GM23338 (cell line): ENCODE results near the gene NFKB2. TPM values are rescaled to one million over a fixed set of nuclear protein-coding genes. Genes with fewer than 3 reads are reported as not detected.
A peak's percentile ranks its signal among the peaks of the same experiment; 100 is the strongest.

Source experiments
- ATAC-seq: fragments of 200-7000 bp; cut with Tn5 transposase; 3 replicates; pipeline ENCODE4 v1.9.1; 2020
- DNase-seq: peaks from one replicate; pipeline ENCODE4 v3.0.0-alpha.2; 2015; ENCODE audit warnings: low spot score
- H2AFZ ChIP-seq: fragments of 200-600 bp; sonication (generic); 2 replicates; pipeline ENCODE4 v1.8.0; 2016; ENCODE audit warnings: antibody characterized with exemption, mild to moderate bottlenecking, moderate library complexity
- H3F3A ChIP-seq: fragments of 200-600 bp; sonication (generic); replicated peaks from 2 replicates; pipeline ENCODE4 v1.8.0; 2017; ENCODE audit warnings: antibody characterized with exemption, mixed run types, low read depth
- H3K27ac ChIP-seq: fragments of 200-600 bp; sonication (generic); 2 replicates; pipeline ENCODE4 v1.6.1; 2016; ENCODE audit warnings: low read depth
- H3K27me3 ChIP-seq: fragments of 200-600 bp; sonication (generic); 2 replicates; pipeline ENCODE4 v1.8.0; 2016; ENCODE audit warnings: mild to moderate bottlenecking, mixed run types, moderate library complexity; ENCODE audit not compliant: insufficient read depth
- H3K36me3 ChIP-seq: fragments of 200-600 bp; sonication (generic); 2 replicates; pipeline ENCODE4 v1.8.0; 2016; ENCODE audit warnings: mild to moderate bottlenecking; ENCODE audit not compliant: insufficient read depth
- H3K4me1 ChIP-seq: fragments of 200-600 bp; sonication (generic); 2 replicates; pipeline ENCODE4 v1.8.0; 2016; ENCODE audit warnings: mild to moderate bottlenecking, moderate library complexity; ENCODE audit not compliant: insufficient read depth
- H3K4me2 ChIP-seq: fragments of 200-600 bp; sonication (generic); 2 replicates; pipeline ENCODE4 v1.7.1; 2017; ENCODE audit warnings: mixed run types
- H3K4me3 ChIP-seq: fragments of 200-600 bp; sonication (generic); 2 replicates; pipeline ENCODE4 v1.6.1; 2016; ENCODE audit warnings: mixed run types
- H3K79me2 ChIP-seq: fragments of 200-600 bp; sonication (generic); replicated peaks from 2 replicates; pipeline ENCODE4 v1.8.0; 2017; ENCODE audit warnings: mild to moderate bottlenecking; ENCODE audit not compliant: insufficient read depth
- H3K9me2 ChIP-seq: fragments of 200-600 bp; sonication (generic); 2 replicates; pipeline ENCODE4 v1.8.0; 2017; ENCODE audit not compliant: insufficient read depth
- H4K20me1 ChIP-seq: fragments of 200-600 bp; sonication (generic); replicated peaks from 2 replicates; pipeline ENCODE4 v1.8.0; 2017; ENCODE audit warnings: mild to moderate bottlenecking; ENCODE audit not compliant: insufficient read depth
- H3K27ac Mint-ChIP-seq: 2 replicates; pipeline ENCODE4 v1.8.0; 2020; ENCODE audit warnings: inconsistent platforms, mild to moderate bottlenecking, moderate library complexity, mixed read lengths
- H3K27me3 Mint-ChIP-seq: 3 replicates; pipeline ENCODE4 v1.8.0; 2022; ENCODE audit warnings: low read depth, mild to moderate bottlenecking, moderate library complexity, mixed read lengths, inconsistent platforms; ENCODE audit not compliant: insufficient read depth, poor library complexity
- H3K36me3 Mint-ChIP-seq: 3 replicates; pipeline ENCODE4 v1.8.0; 2021; ENCODE audit warnings: low read depth, mild to moderate bottlenecking, inconsistent platforms, moderate library complexity, mixed read lengths
- H3K4me1 Mint-ChIP-seq: 3 replicates; pipeline ENCODE4 v1.8.0; 2020; ENCODE audit warnings: mild to moderate bottlenecking, inconsistent platforms, mixed read lengths
- H3K4me3 Mint-ChIP-seq: 3 replicates; pipeline ENCODE4 v1.8.0; 2021; ENCODE audit warnings: moderate library complexity, mild to moderate bottlenecking, inconsistent platforms, mixed read lengths
- H3K9me3 Mint-ChIP-seq: 3 replicates; pipeline ENCODE4 v1.8.0; 2020; ENCODE audit warnings: moderate library complexity, mild to moderate bottlenecking, inconsistent platforms, mixed read lengths
- CREB1 ChIP-seq: fragments of 250-450 bp; sonication (Bioruptor Pico); IDR thresholded peaks from 2 replicates; pipeline ENCODE4 v1.5.0; 2020; ENCODE audit warnings: low read depth, mild to moderate bottlenecking, moderate library complexity
- CTCF ChIP-seq, 2 experiments: fragments of 200-600 bp in 1 of 2; sonication (generic) in 1 of 2; conservative IDR thresholded peaks; 2 replicates each; pipeline versions ENCODE4 v1.5.1 to v1.6.1; 2016 to 2017; ENCODE audit warnings: antibody characterized with exemption in 2 of 2, low read depth in 2 of 2, mild to moderate bottlenecking in 2 of 2, moderate library complexity in 1 of 2
- ETS1 ChIP-seq: IDR thresholded peaks from 2 replicates; pipeline ENCODE4 v1.6.1; 2016; ENCODE audit warnings: antibody characterized with exemption
- EZH2 ChIP-seq: fragments of 200-600 bp; sonication (generic); IDR thresholded peaks from one replicate; pipeline ENCODE4 v1.8.0; 2017; ENCODE audit warnings: antibody characterized with exemption, mild to moderate bottlenecking, low read depth; ENCODE audit not compliant: unreplicated experiment
- EZH2phosphoT487 ChIP-seq: fragments of 200-600 bp; sonication (generic); IDR thresholded peaks from one replicate; pipeline ENCODE4 v1.8.1; 2018; ENCODE audit warnings: antibody characterized with exemption; ENCODE audit not compliant: unreplicated experiment
- JUNB ChIP-seq: IDR thresholded peaks from one replicate; pipeline ENCODE4 v1.6.1; 2016; ENCODE audit warnings: antibody characterized with exemption; ENCODE audit not compliant: unreplicated experiment
- POLR2AphosphoS5 ChIP-seq: IDR thresholded peaks from 2 replicates; pipeline ENCODE4 v1.6.1; 2016; ENCODE audit warnings: antibody characterized with exemption, low read depth
- ZNF114 ChIP-seq: fragments of 250-450 bp; sonication (Bioruptor Pico); IDR thresholded peaks from 2 replicates; pipeline ENCODE4 v1.5.0; 2020; ENCODE audit warnings: mild to moderate bottlenecking, moderate library complexity
- polyA plus RNA-seq: library from polyadenylated mRNA; unstranded; fragments of >200 nt; fragmentation: Nextera tagmentation; extraction: Ambion mirVana; gene quantifications from 2 replicates; pipeline ENCODE4 v1.2.1, GENCODE V29; 2016
- total RNA-seq: library from RNA; depleted of rRNA; stranded (reverse); fragments of >200 nt; shearing (Covaris generic); gene quantifications from 2 replicates; pipeline ENCODE4 v1.2.3, GENCODE V29; 2014

The NFKB2 gene
- total and polyA plus RNA-seq, 2 experiments from 2014 or later, result 6.8 to 29.4 TPM

GRCh38 chr10:102399217-102400021 is 3.9 kb downstream of the NFKB2 start:
- Mint-ChIP-seq H3K4me1 (peaks cover 14% of the 10 kb centered on the region; the same call in 2 of the 3 replicates), H3K9me3 (no peaks in the 10 kb centered on the region), H3K4me3 (peak overlapping the region; percentile 65), H3K27me3 (peaks cover 30% of the 10 kb centered on the region), H3K27ac (no peak overlapping the region), H3K36me3 (no peaks in the 10 kb centered on the region; the same call in 2 of the 3 replicates)
- no peaks in the 10 kb centered on the region for H3K36me3 ChIP-seq
- no peaks in the 10 kb centered on the region for H3K79me2 ChIP-seq
- peaks cover 7% of the 10 kb centered on the region; the same call in 1 of the 2 replicates for H3K4me1 ChIP-seq
- H3F3A ChIP-seq, result 0 out of 2 replicates have a peak, but pooled peaks cover 14% of the 10 kb centered on the region
- peak; percentile 90 for DNase-seq
- H4K20me1 ChIP-seq, result no peaks in the 10 kb centered on the region; the same call in 1 of the 2 replicates
- peak overlapping the region; percentile 74 for H3K4me3 ChIP-seq
- H3K27me3 ChIP-seq, result peaks cover 15% of the 10 kb centered on the region
- H2AFZ ChIP-seq, result peak overlapping the region; percentile 94
- ATAC-seq, result peak; percentile 54
- no peaks in the 10 kb centered on the region for H3K9me2 ChIP-seq
- TF ChIP-seq POLR2AphosphoS5 (peak; percentile 92), CTCF (conservative IDR thresholded peaks at IDR 0.05; ENCODE audit: low read depth in 2 of 2) (peak; percentile 81 to 99), CREB1 (peak; percentile 93), ZNF114 (CRISPR knock-in tag) (no peak), EZH2phosphoT487 (no peak), ETS1 (no peak), JUNB (no peak)
- H3K4me2 ChIP-seq, result peak overlapping the region; percentile 88
- H3K27ac ChIP-seq, result no peak overlapping the region

GRCh38 chr10:102400076-102400475 is 4.6 kb downstream of the NFKB2 start:
- H3K9me3 Mint-ChIP-seq, result no peaks in the 10 kb centered on the region
- Histone ChIP-seq H3K79me2 (no peaks in the 10 kb centered on the region), H3K36me3 (no peaks in the 10 kb centered on the region), H3K4me2 (peak overlapping the region; percentile 88), H3K9me2 (no peaks in the 10 kb centered on the region), H3K27me3 (peaks cover 8% of the 10 kb centered on the region), H3K27ac (no peak overlapping the region), H3F3A (0 out of 2 replicates have a peak, but pooled peaks cover 11% of the 10 kb centered on the region), H2AFZ (no peak overlapping the region), H4K20me1 (no peaks in the 10 kb centered on the region; the same call in 1 of the 2 replicates), H3K4me1 (peaks cover 3% of the 10 kb centered on the region; the same call in 1 of the 2 replicates), H3K4me3 (peak overlapping the region; percentile 74; the same call in 1 of the 2 replicates)
- H3K4me1 Mint-ChIP-seq, result peaks cover 12% of the 10 kb centered on the region; the same call in 2 of the 3 replicates
- ATAC-seq, result no peak
- no peak overlapping the region for H3K27ac Mint-ChIP-seq
- H3K4me3 Mint-ChIP-seq, result peak overlapping the region; percentile 65; the same call in 2 of the 3 replicates
- no peaks in the 10 kb centered on the region; the same call in 2 of the 3 replicates for H3K36me3 Mint-ChIP-seq
- DNase-seq, result no peak
- TF ChIP-seq EZH2 (no peak), JUNB (no peak), POLR2AphosphoS5 (no peak)
- peaks cover 24% of the 10 kb centered on the region for H3K27me3 Mint-ChIP-seq
